Kidney tubule cell (primary cell): ENCODE data around the gene KIF13A.
"Not testable (repeated sequence)": the region's sequence is repeated elsewhere in the genome, so short reads cannot be mapped to it uniquely, and the experiment has no call there.

ENCODE experiments used
- DNase-seq: peaks from one replicate; pipeline ENCODE4 v3.0.0-alpha.2; 2018; ENCODE audit warnings: low spot score

Gene KIF13A

GRCh38 chr6:17900011-17900410 is 87.4 kb downstream of the KIF13A start:
- no peak for DNase-seq

GRCh38 chr6:17899491-17899890 is 87.9 kb downstream of the KIF13A start:
- no peak for DNase-seq

- DNase-seq: no peak
Observed at GRCh38 chr6:17897681-17898080, 89.8 kb downstream of the KIF13A start.

GRCh38 chr6:17894905-17895304 is 92.5 kb downstream of the KIF13A start:
- DNase-seq: no peak

- DNase-seq: no peak
Observed at GRCh38 chr6:17894191-17894590, 93.2 kb downstream of the KIF13A start.

GRCh38 chr6:17892097-17892686 is 95.2 kb downstream of the KIF13A start:
- no peak for DNase-seq

- DNase-seq: no peak
Observed at GRCh38 chr6:17890309-17890708, 97.1 kb downstream of the KIF13A start.

- DNase-seq: not testable (repeated sequence)
Observed at GRCh38 chr6:17889777-17890176, 97.7 kb downstream of the KIF13A start.

GRCh38 chr6:17886891-17887290 is 100.5 kb downstream of the KIF13A start:
- DNase-seq: no peak

- DNase-seq: no peak
Observed at GRCh38 chr6:17885889-17886576, 101.4 kb downstream of the KIF13A start.

- no peak for DNase-seq
Observed at GRCh38 chr6:17884498-17885478, 102.6 kb downstream of the KIF13A start.

GRCh38 chr6:17883665-17884497 is 103.6 kb downstream of the KIF13A start:
- no peak for DNase-seq

GRCh38 chr6:17881085-17881858 is 106.2 kb downstream of the KIF13A start:
- DNase-seq: no peak

GRCh38 chr6:17879184-17879583 is 108.3 kb downstream of the KIF13A start:
- no peak for DNase-seq

GRCh38 chr6:17878734-17879133 is 108.7 kb downstream of the KIF13A start:
- no peak for DNase-seq

- no peak for DNase-seq
Observed at GRCh38 chr6:17877895-17878440, 109.5 kb downstream of the KIF13A start.

- DNase-seq: no peak
Observed at GRCh38 chr6:17877196-17877894, 110.1 kb downstream of the KIF13A start.

- DNase-seq: no peak
Observed at GRCh38 chr6:17874753-17875152, 112.7 kb downstream of the KIF13A start.

GRCh38 chr6:17872908-17873307 is 114.5 kb downstream of the KIF13A start:
- no peak for DNase-seq

- DNase-seq: no peak
Observed at GRCh38 chr6:17871836-17872235, 115.6 kb downstream of the KIF13A start.
